Cortex of kidney (tissue), 1 donor: Measurements from ENCODE around the gene CD19.
"Not testable (repeated sequence)": the region's sequence is repeated elsewhere in the genome, so short reads cannot be mapped to it uniquely, and the experiment has no call there.

Source experiments
- DNase-seq: peaks from one replicate; lab custom pipeline; 2025; lab: John Stamatoyannopoulos, UW

CD19 gene

DNA sequence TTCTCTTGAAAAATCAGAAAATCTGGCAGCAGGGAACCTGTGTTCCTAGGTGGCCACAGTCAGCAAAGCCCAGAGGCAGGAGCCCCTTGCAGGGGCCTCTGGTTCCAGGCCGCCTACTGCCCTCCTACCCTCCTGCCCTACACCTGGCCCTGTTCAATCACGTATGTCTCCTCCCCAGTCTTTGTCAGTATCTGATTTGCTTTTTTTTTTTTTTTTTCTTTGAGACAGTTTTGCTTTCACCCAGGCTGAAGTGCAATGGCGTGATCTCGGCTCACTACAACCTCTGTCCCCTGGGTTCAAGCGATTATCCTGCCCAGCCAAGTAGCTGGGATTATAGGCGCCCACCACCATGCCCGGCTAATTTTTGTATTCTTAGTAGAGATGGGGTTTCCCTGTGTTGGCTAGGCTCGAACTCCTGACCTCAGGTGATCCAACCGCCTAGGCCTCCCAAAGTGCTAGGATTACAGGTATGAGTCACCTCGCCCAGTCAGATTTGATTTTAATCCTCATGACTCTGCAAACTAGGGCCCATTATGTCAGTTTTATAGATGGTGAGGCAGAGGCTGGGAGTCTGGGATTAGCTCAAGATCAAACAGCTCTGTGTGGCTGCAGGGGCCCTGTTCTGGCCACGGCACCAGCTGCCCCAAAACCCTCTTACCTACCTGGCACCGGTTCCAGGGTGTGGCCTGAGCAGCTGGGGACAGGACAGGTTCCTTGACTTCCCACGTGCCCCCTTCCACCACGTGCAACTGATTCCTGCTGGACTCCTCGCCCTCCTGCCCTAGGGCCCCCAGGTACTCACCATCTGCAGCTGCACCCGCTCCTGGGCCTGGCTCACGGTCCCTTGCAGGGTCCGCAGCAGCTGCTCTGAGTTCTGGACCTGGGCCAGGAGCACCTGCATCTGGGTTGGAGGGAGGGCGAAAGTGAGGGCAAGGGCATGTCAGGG is 21.4 kb upstream of the CD19 start:
- no peak for DNase-seq

DNA sequence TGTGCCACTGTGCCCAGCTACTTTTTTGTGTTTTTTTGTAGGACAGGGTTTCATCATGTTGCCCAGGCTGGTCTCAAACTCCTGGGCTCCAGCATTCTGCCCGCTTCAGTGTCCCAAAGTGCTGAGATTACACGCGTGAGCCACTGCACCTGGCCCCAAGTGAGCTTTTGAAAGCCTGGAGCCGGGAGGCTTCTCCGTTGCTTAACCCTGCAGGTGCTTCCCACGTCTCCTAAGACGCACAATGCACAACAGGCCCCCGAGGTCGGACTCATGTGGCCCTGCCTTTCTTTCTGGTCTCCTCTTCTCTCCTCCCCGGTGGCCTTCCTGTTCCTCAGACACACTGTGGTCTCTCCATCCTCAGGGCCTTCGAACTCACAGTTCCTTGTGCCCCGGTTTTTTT is 19.2 kb upstream of the CD19 start:
- no peak for DNase-seq

DNA sequence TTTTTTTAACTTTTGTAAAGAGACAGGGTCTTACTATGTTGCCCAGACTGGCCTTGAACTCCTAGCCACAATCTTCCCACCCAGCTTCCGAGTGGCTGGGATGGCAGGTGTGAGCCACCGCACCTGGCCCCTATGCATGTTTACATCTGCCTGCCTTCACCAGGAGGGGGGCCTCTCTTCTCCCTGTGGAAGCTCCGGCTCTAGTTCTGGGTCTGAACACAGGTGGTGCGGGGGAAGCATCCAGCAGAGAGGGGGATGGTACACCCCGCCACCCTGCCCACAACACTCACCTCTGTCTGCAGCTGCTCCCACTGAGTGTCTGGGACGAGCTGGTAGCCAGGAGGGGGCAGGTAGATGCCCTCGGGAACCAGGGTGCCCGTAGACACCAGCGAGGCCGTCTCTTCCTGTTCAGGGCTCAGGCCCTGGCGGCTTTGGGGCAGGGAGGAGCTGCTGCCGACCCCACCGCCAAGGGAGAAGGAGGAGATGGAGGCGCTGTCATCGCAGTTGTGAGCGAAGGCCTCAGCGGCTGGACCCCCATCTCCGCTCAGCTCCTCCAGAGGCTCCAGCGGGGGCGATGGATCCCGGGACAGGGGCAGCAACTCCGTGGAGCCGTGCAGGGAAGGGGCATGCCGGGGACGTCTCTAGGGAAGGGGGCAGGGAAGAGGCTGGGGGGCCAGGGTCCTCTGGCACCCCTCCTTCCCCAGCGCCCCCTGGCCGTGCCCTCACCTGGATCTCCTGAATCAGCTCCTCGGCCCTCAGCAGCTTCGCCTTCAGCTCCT is 17.6 kb upstream of the CD19 start:
- no peak for DNase-seq

DNA sequence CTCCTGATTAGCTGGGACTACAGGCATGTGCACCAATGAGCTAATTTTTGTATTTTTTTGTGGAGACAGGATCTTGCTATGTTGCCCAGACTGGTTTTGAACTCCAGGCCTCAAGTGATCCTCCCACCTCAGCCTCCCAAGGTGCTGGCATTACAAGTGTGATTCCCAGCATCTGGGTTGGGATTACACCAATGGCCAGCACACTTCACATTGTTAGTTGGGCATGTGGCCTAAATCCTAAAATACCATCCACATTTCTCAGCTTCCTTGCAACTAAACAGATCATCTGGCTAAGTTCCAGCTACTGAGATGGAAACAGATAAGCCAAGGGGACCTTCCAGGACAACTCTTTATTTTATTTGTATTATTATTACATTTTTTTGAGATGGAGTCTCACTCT is 16.6 kb upstream of the CD19 start:
- DNase-seq = no peak

DNA sequence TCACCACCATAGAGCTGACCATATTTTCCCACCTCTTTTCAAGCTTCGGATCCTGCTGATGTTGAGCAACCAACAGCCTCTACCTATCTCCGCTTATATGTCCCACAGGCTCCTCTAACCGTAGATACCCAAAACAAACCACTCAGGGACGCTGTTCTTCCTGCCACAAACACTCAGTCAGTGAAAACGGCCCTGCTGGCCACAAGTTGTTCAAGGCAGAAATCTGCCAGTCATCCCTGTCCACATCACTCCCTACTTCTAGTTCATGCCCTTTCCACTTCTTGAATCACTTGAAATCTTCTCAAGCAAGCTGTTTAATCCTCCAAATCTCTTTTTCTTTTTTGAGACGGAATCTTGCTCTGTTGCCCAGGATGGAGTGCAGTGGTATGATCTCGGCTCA is 14.7 kb upstream of the CD19 start:
- DNase-seq = no peak

DNA sequence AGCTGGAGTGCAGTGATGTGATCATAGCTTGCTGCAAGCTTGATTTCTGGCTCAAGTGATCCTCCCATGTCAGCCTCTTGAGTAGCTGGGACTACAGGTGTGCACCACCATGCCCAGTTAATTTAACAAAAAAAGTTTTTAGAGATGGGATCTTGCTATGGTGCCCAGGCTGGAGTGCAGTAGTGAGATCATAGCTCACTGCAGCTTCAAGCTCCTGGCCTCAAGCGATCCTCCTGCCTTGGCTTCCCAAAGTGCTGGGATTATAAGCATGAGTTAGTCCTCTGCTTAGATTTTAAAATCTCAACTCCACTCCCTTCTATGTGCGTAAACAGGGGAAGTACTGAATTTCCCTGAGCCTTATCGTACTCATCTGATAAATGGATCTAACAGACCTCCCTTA is 13.1 kb upstream of the CD19 start:
- no peak for DNase-seq

DNA sequence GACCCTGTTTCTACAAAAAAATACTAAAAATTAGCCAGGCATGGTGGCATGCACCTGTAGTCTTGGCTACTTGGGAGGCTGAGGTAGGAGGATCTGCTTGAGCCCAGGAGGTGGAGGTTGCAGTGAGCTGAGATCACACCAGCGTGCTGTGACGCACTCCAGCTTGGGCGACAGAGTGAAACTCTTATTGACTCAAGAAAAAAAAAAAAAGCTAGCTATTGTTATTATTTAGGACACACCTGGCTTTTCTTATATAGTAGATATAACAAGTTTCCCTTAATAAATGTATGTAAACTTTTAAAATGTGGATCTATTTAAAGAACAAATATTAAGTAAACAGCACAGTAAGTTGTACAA is 8.6 kb upstream of the CD19 start:
- DNase-seq = no peak

DNA sequence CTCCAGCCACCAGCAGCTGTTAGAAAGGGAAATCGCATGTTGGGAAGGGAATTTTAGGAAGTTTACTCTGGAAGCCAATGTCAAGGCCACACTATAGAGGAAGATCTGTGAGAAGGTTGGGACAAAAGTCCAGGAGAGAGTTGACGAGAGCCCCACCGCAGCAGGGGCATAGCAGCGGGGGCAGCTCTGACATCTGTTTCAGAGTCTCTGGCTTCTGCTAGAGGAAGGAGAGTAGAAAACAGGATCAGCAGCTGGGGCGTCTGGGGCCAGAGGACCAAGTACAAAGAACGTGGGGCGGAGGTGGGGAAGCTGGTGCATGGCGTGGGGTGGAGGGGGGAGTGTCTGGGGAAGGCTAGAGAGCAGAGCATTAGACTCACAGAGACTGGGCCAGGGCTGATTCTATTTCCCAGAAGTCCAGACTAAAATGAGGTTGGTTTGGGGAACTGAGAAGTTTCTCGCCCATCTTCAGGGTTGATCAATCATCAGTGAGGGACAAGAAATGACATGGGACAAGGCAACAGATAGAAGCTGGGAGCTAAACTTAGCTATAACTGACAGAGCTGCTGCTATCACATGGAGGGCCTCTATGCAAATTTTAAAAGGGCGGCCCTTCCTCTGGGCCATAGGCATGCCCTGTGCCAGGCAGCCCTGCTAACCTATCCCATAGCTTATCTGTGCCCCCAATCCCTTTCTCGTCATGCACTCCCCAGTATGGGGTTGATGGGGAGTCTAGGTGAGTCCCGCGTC is 7.9 kb upstream of the CD19 start:
- no peak for DNase-seq

DNA sequence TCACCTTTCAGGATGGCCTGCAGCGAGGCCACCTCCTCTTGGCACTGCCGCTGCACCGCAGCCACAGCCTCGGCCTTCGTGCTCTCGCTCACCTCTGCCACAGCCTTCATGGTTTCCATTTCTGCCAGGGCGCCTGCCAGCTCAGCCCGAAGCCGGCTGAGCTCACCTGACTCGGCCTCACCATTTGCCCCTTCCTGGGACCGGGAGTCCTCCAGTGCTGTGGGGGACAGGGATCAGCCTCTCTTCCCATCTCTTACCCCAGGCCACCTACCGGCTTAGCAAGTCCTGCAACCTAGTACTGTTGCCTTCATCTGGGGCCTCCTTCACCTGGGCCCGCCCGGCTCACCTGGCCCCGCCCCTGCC is 7.4 kb upstream of the CD19 start:
- DNase-seq = no peak

DNA sequence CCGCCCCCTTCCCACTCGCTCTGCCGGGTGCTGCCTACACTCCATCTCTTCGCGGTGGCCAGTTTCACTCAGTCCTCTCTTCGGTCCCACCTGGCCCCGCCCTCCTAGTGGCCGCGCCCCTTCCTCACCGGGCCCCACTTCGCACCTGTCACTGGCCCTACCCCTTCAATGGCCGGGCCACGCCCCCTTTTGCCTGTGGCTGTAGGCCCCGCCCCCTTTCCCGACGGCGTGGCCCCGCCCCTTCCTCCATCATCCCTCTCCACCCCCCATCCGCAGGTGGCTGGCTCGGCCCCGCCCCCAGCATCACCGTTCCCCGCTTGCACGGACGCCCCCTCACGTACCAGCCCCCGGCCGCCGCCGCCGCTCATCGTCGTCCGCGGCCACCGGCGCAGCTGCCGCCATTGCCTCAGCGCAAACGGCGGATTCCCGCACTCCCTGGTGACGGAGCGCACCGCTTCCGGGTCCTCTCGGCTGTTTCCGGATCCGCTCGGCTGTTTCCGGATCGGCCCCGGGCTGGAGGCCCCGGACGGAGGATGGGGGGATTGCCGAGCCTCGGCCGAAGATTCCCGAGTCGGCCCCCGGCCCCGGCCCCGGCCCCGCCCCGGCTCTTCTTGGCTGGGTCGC is 6.9 kb upstream of the CD19 start, which contains the start of gene RABEP2:
Gene RABEP2, minus strand, starts transcription at position 477 of the 624 bp plus-strand sequence. Its CDS starts 75 bp downstream, at position 402.
- DNase-seq = peak; percentile 24

DNA sequence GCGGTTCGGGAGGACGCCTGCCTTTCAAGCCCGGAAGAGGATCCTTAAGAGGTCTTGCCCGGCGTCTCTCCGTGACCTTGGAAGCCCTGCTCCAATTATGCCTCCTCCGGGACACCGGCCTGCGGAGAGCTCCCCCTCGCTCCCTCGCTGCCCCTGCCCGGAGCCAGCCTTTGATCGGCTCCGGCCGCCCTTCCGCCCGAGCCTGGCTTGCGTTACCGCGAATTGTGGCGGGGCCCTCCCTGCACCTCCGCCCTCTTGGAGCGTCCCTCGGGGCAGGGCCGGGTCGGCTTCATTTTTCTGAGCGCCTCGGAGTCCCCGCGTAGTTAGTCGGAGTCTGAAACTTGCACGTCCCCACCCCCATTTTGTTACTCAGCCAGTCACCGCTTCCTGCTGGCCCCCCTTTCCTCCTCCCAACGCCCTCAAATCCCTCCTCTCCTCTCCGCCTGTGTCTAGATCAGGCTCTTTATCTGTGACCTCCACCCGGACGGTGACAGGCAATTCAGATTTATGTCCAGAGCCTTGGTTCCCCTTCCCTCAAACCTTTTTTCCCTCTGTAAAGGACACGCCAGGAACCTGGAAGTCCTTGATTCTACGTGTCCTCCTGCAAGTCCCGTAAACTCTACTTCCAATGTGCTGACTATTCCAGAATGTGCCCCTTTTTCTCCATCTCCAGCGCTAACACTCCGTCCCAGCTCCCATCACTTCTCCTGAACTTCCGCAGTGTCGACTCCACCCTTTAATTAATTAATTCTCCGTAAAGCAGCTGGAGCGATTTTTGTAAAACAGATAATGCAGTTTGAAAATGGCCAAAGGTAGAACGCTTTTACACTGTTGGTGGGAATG is 6.2 kb upstream of the CD19 start:
- DNase-seq = no peak

DNA sequence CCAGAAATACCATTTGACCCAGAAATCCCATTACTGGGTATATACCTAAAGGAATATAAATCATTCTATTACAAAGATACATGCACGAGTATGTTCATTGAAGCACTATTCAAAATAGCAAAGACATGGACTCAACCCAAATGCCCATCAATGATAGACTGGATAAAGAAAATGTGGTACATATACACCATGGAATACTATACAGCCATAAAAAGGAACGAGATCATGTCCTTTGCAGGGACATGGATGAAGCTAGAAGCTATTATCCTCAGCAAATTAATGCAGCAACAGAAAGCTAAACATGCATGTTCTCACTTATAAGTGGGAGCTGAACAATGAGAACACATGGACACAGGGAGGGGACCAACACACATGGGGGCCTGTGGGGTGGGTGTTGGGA is 5.5 kb upstream of the CD19 start:
- DNase-seq = not testable (repeated sequence)

DNA sequence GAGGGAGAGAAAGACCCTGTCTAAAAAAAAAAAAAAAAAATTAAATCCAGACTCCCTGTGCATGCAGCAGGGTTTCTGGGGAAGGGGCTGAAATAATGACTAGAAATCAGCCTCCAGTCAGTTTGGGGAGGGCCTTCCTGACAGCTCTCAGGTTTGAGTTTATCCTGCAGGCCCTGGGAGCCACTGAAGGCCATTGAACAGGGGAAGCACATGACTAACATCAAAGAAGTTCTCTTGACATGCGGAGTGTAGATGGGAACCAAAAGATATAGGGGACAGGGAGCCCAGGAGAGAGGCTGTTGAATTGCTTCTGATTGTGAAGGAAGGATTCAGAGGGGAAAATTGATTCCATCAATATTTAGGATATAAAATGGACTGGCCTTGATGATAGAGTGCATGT is 4.0 kb upstream of the CD19 start:
- DNase-seq = no peak

DNA sequence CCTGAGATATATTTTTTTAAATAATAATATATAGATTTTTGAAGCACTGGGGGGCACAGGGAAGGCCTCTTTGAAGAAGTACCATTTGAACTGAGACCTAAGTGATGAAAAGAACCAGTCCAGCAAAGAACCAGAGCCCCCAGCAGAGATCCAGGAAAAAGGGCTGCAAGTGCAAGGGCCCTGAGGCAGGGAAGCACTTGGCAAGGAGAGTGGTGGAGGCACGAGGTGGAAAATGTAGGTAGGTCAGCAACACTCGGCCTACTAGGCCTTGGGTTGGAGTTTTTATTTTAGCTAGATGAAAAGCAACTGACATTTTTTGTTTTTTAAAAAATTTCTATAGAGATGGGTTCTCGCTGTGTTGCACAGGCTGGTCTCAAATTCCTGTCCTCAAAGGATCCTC is 1.6 kb upstream of the CD19 start:
- DNase-seq = no peak

DNA sequence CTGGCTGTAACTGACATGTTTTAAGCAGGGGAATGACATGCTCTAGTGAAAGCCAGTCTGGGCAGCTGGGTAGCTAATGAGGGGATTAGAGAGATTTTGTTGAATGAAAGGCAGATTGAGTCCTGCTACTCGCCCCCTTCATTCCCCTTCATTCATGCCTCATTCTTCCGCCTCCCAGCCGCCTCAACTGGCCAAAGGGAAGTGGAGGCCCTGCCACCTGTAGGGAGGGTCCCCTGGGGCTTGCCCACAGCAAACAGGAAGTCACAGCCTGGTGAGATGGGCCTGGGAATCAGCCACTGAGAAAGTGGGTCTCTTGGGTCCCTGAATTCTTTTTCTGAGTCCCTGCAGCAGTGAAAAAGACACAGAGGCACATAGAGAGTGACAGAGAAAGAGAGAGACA is 1.1 kb upstream of the CD19 start:
- DNase-seq = no peak

DNA sequence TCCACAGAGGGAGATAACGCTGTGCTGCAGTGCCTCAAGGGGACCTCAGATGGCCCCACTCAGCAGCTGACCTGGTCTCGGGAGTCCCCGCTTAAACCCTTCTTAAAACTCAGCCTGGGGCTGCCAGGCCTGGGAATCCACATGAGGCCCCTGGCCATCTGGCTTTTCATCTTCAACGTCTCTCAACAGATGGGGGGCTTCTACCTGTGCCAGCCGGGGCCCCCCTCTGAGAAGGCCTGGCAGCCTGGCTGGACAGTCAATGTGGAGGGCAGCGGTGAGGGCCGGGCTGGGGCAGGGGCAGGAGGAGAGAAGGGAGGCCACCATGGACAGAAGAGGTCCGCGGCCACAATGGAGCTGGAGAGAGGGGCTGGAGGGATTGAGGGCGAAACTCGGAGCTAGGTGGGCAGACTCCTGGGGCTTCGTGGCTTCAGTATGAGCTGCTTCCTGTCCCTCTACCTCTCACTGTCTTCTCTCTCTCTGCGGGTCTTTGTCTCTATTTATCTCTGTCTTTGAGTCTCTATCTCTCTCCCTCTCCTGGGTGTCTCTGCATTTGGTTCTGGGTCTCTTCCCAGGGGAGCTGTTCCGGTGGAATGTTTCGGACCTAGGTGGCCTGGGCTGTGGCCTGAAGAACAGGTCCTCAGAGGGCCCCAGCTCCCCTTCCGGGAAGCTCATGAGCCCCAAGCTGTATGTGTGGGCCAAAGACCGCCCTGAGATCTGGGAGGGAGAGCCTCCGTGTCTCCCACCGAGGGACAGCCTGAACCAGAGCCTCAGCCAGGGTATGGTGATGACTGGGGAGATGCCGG is 769 bp downstream of the CD19 start:
- no peak for DNase-seq

DNA sequence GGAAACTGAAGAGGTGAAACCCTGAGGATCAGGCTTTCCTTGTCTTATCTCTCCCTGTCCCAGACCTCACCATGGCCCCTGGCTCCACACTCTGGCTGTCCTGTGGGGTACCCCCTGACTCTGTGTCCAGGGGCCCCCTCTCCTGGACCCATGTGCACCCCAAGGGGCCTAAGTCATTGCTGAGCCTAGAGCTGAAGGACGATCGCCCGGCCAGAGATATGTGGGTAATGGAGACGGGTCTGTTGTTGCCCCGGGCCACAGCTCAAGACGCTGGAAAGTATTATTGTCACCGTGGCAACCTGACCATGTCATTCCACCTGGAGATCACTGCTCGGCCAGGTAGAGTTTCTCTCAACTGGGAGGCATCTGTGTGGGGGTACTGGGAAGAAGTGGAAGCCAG is 1.4 kb downstream of the CD19 start:
- DNase-seq = no peak

DNA sequence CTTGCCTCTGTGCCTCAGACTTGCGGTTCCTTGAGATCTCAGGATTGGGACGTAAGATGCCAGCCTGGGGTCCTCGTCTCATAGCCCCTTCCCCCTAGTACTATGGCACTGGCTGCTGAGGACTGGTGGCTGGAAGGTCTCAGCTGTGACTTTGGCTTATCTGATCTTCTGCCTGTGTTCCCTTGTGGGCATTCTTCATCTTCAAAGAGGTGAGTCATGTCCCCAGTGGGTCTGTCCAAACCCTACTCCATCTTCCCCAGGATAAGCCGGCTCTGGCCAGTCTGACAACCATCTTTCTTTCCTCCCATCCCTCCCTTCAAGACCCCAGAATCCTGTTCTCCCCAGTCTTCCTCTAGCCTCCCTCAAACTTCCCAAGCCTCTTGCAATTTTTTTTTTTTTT is 3.6 kb downstream of the CD19 start:
- DNase-seq = no peak

DNA sequence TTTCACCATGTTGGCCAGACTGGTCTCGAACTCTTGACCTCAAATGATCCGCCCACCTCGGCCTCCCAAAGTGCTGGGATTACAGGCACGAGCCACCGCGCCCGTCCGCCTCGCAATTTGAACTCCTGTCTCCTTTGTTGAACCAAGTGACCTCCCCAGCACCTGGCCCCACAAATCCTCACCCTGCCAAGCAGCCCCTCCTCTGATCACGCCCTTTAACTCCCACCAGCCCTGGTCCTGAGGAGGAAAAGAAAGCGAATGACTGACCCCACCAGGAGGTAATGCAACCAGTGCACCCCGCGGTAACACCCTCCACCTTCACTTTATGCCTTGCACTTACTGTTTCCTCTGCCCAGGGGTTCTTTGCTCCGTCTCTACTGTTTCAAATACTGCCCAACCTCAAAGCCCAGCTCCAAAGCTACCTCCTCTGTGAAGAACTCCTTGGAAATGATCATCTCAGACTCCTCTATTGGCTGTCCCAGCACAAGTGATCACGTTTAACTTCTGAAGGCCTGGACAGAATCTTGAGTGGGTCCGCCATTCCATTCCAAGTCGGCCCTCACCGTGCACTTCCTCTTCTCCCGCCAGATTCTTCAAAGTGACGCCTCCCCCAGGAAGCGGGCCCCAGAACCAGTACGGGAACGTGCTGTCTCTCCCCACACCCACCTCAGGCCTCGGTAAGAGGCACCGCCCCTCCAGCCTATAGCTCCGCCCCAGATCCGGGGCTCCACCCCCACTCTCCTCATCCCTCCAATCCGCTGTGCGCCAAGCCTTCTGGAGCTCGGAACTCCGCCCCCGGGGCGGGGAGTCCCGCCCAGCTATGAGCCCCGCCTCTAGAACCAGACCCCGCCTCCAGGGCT is 4.4 kb downstream of the CD19 start:
- DNase-seq = no peak
